ENCODE measurements around the gene FAT3. TPM values are rescaled to one million over a fixed set of nuclear protein-coding genes. Genes with fewer than 3 reads are reported as not detected.

Gene FAT3
- 2.2 and 2.9 TPM in 2 replicates for total RNA-seq (2012; rRNA removed)
- polyA plus RNA-seq (2012; rRNA removed) = 0.16 and 0.53 TPM in 2 replicates
- 0.04 and 0.08 TPM in 2 replicates for polyA plus RNA-seq (2012; cell fraction: cytosol; rRNA removed)
- 0.30 and 0.65 TPM in 2 replicates for polyA plus RNA-seq (2012; cell fraction: nucleus; rRNA removed; ENCODE audit: low replicate concordance)
- percentile 35 among the genes with signal in this experiment for Bru-seq, nascent RNA
- BruChase-seq, experiment 1, labeled RNA remaining after a 6-hour chase = percentile 26 among the genes with signal in this experiment
- percentile 30 among the genes with signal in this experiment for BruChase-seq, experiment 2, labeled RNA remaining after a 2-hour chase
- long read RNA-seq = 0 reads

- no TSS peak for BruUV-seq (replicated peaks)
- Histone ChIP-seq H4K91ac (ENCODE audit: insufficient read depth, low read depth, low read length) (no peak within 1 kb of the TSS), H2AFZ (replicated peaks; ENCODE audit: low read length, poor library complexity) (peak within 1 kb of the TSS; percentile 86), H3K18ac (ENCODE audit: low read depth, low read length) (no peak within 1 kb of the TSS), H3K36me3 (ENCODE audit: control insufficient read depth, insufficient read depth, low read length) (no peaks in the 10 kb centered on the region), H2AK5ac (ENCODE audit: low read depth, low read length) (no peak within 1 kb of the TSS), H2AK9ac (replicated peaks; ENCODE audit: low read depth, low read length, poor library complexity) (no peak within 1 kb of the TSS), H3K79me1 (ENCODE audit: low read depth in 1 of 2, low read length in 2 of 2) (no peaks in the 10 kb centered on the region), H3K27ac (ENCODE audit: insufficient read depth, low read length) (no peak within 1 kb of the TSS), H3K14ac (replicated peaks; ENCODE audit: low read depth, low read length) (no peak within 1 kb of the TSS), H3K9ac (ENCODE audit: low read depth, low read length) (no peak within 1 kb of the TSS), H4K20me1 (ENCODE audit: insufficient read depth, low read length) (no peaks in the 10 kb centered on the region), H4K8ac (ENCODE audit: low read depth in 2 of 2, low read length in 2 of 2) (no peak within 1 kb of the TSS), H2BK120ac (ENCODE audit: low read depth, low read length) (no peak within 1 kb of the TSS), H3K4me1 (ENCODE audit: control insufficient read depth, insufficient read depth, low read length) (peaks cover 1% of the 10 kb centered on the region; the same call in 1 of the 2 replicates), H3K4me3 (ENCODE audit: insufficient read depth, low read depth, low read length) (peak within 1 kb of the TSS; percentile 47), H3K4ac (ENCODE audit: low read depth, low read length) (no peak within 1 kb of the TSS; the same call in 1 of the 2 replicates), H3K9me3 (ENCODE audit: control insufficient read depth, insufficient read depth, low read length) (no peaks in the 10 kb centered on the region), H2BK15ac (ENCODE audit: low read depth, low read length) (no peak within 1 kb of the TSS), H3K4me2 (ENCODE audit: low read depth, low read length) (peak within 1 kb of the TSS; percentile 91), H3K9me1 (ENCODE audit: insufficient read depth, low read length) (no peaks in the 10 kb centered on the region), H3K23ac (ENCODE audit: low read depth, low read length) (peak within 1 kb of the TSS; percentile 67; the same call in 1 of the 2 replicates), H3K56ac (ENCODE audit: extremely low read depth, insufficient read depth, low read length) (no peak within 1 kb of the TSS), H2BK5ac (ENCODE audit: low read depth, low read length, poor library complexity, severe bottlenecking) (no peak within 1 kb of the TSS), H4K5ac (ENCODE audit: low read depth, low read length) (no peak within 1 kb of the TSS), H3K27me3 (ENCODE audit: control insufficient read depth, insufficient read depth, low read length) (peaks cover 56% of the 10 kb centered on the region), H2BK20ac (ENCODE audit: low read depth, low read length) (no peak within 1 kb of the TSS)
- dilution Hi-C loops (cut with HindIII; ENCODE audit: low sequenced_read_pairs, unreplicated experiment) (no loop called here), intact Hi-C loops (cut with micrococcal nuclease) (loop anchor here (5.0 to 10.0 kb wide), 2 partner anchors 153 to 230 kb away; no protein-coding TSS in a partner anchor), in situ Hi-C loops (cut with MboI; ENCODE audit: low sequenced_read_pairs) (loop anchor here (25.0 kb wide), 1 partner anchor 313 kb away; no protein-coding TSS in a partner anchor)
- CTCF ChIA-PET = no interaction called here
- peak; percentile 82 for ATAC-seq (ENCODE audit: low read depth)
- peak; percentile 41 for DNase-seq
- TF ChIP-seq POLR2A (IDR thresholded peaks at IDR 0.05; ENCODE audit: low read depth, low read length) (no peak), RAD21 (IDR thresholded peaks at IDR 0.05; ENCODE audit: low read length) (no peak)
- 1% methylated on average over 28 of the region's 82 CpGs; no CpG with 5 or more reads in 1 of the 2 experiments for WGBS, 2 experiments (ENCODE audit: extremely low coverage in 2 of 2, insufficient read length in 1 of 2)
- POLR2A ChIA-PET (ENCODE audit: unreplicated experiment) = no interaction called here
Measured at GRCh38 chr11:92224407-92225124, at the start of gene FAT3. FAT3 (plus strand) TSS chr11:92224818; CDS start chr11:92352113, 127,295 bp downstream.

Measured in IMR-90 (cell line).